WTC11 (cell line): ENCODE results near the gene SEMA4G. TPM values are rescaled to one million over a fixed set of nuclear protein-coding genes. Genes with fewer than 3 reads are reported as not detected.

Experiments
- ATAC-seq: fragments of 200-7000 bp; cut with Tn5 transposase; 2 replicates; pipeline ENCODE4 v1.10.0; 2021; ENCODE audit warnings: mild to moderate bottlenecking, moderate library complexity
- CTCF ChIA-PET: fragments of 300-600 bp; sonication (Branson Sonifier 250); formaldehyde crosslinking; loops from one replicate; lab custom pipeline; 2021; ENCODE audit warnings: antibody characterized with exemption; lab: Charles Lee
- POLR2A ChIA-PET: fragments of 350-600 bp; sonication (Branson Sonifier 250); formaldehyde crosslinking; loops from one replicate; lab custom pipeline; 2021; ENCODE audit warnings: antibody characterized with exemption; lab: Charles Lee
- DNase-seq: peaks from one replicate; pipeline ENCODE4 v3.0.0; 2021; ENCODE audit warnings: low spot score
- H3K27ac Mint-ChIP-seq: 2 replicates; pipeline ENCODE4 v1.8.0; 2021; ENCODE audit warnings: mixed read lengths
- H3K27me3 Mint-ChIP-seq: 2 replicates; pipeline ENCODE4 v1.8.0; 2021; ENCODE audit warnings: low read depth, mild to moderate bottlenecking, moderate library complexity, mixed read lengths
- H3K36me3 Mint-ChIP-seq: 2 replicates; pipeline ENCODE4 v1.8.0; 2021; ENCODE audit warnings: mixed read lengths
- H3K4me1 Mint-ChIP-seq: 2 replicates; pipeline ENCODE4 v1.8.0; 2022; ENCODE audit warnings: mixed read lengths
- H3K4me3 Mint-ChIP-seq: 2 replicates; pipeline ENCODE4 v1.8.0; 2021; ENCODE audit warnings: mild to moderate bottlenecking, moderate library complexity, mixed read lengths
- H3K9me3 Mint-ChIP-seq: 2 replicates; pipeline ENCODE4 v1.8.0; 2021; ENCODE audit warnings: mixed read lengths
- EMX1 ChIP-seq: fragments of 250-450 bp; sonication (Bioruptor Pico); IDR thresholded peaks from 2 replicates; pipeline ENCODE4 v1.8.0; 2021; ENCODE audit warnings: mild to moderate bottlenecking
- JAZF1 ChIP-seq: fragments of 250-450 bp; sonication (Bioruptor Pico); IDR thresholded peaks from 2 replicates; pipeline ENCODE4 v1.9.0; 2021; ENCODE audit warnings: moderate library complexity, mild to moderate bottlenecking, inconsistent platforms
- NR2C2 ChIP-seq: sonication (generic); formaldehyde crosslinking; IDR thresholded peaks from 2 replicates; pipeline ENCODE4 v1.8.0; 2022; ENCODE audit warnings: mild to moderate bottlenecking, missing genetic modification reagents
- PRDM15 ChIP-seq: sonication (generic); formaldehyde crosslinking; IDR thresholded peaks from 2 replicates; pipeline ENCODE4 v1.8.0; 2022; ENCODE audit warnings: missing genetic modification reagents
- USF2 ChIP-seq: sonication (generic); formaldehyde crosslinking; IDR thresholded peaks from 2 replicates; pipeline ENCODE4 v1.8.1; 2023; ENCODE audit warnings: mild to moderate bottlenecking, missing genetic modification reagents, moderate library complexity
- ZNF281 ChIP-seq: sonication (generic); formaldehyde crosslinking; IDR thresholded peaks from 2 replicates; pipeline ENCODE4 v1.8.0; 2023; ENCODE audit warnings: mild to moderate bottlenecking, missing genetic modification reagents
- total RNA-seq: library from RNA; stranded (reverse); gene quantifications from 3 replicates; pipeline ENCODE4 v1.2.3, GENCODE V29; 2021
- TF ChIP-seq, protein P1 (sequence below): sonication (generic); formaldehyde crosslinking; IDR thresholded peaks from 2 replicates; pipeline ENCODE4 v1.8.0; 2022; ENCODE audit warnings: mild to moderate bottlenecking, missing genetic modification reagents
- TF ChIP-seq, protein P2 (sequence below): sonication (generic); formaldehyde crosslinking; IDR thresholded peaks from 2 replicates; pipeline ENCODE4 v1.8.0; 2022; ENCODE audit warnings: mild to moderate bottlenecking, missing genetic modification reagents
- TF ChIP-seq, protein P3 (sequence below): fragments of 200-600 bp; IDR thresholded peaks from 2 replicates; pipeline ENCODE4 v1.8.0; 2022; ENCODE audit warnings: antibody characterized with exemption

The SEMA4G gene
- total RNA-seq, 1 experiment from 2014 or later = 11.8 TPM

DNA sequence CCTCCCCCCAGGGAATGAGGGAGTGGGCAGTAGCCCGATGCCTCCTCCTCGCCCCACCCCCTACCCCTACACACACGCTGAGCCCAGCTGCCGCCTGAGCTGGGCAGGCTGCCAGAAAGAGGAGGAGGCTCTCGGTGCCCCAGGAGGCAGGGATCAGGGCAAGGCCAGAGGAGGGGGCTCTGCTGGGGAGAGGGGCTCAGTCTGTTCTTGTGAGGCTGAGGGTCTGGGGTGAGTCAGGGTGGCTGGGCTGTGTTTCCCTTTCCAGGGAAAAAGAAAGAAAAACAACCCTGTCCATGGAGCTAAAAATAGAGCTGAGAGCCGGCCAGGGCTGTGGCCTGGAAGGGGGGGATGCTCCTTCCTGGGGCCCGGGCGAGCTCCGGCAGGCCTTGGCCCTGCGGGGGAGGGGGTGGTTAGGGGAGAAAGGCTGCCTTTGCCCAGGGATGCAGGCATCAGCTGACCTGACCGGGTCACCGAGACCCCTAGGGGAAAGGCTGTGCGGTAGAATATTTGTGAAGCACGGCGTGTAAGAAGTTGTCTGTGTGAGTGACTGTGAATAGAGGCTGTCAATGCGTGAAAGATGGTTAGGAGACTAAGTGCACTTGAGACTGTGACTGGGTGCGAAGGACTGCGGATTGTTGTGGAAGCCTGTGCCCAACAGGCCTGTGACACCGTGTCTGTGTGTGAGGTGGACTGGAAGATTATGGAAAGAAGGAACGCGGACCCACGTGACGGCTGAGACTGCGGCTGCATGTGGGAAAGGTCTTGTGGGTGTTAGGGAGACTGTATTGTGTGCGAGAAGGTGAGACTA lies 29.1 kb downstream of the SEMA4G start:
- Mint-ChIP-seq H3K4me1 (peaks cover 32% of the 10 kb centered on the region), H3K27ac (peak overlapping the region; percentile 95), H3K9me3 (no peaks in the 10 kb centered on the region), H3K4me3 (peak overlapping the region; percentile 83), H3K36me3 (peaks cover 14% of the 10 kb centered on the region), H3K27me3 (no peaks in the 10 kb centered on the region)
- DNase-seq (peak; percentile 66), ATAC-seq (peak; percentile 17)
- ChIA-PET CTCF (interaction anchor here (0.6 to 13.4 kb wide), 26 partner anchors 11 to 361 kb away, joined by 3 to 277 read pairs (median 5); partner anchors contain the start of genes MRPL43, PDZD7, SEMA4G and SFXN3), POLR2A (interaction anchor here (1.8 to 3.4 kb wide), 2 partner anchors 10 to 16 kb away, joined by 5 to 14 read pairs; no protein-coding TSS in a partner anchor)
- TF ChIP-seq, protein P1, sequence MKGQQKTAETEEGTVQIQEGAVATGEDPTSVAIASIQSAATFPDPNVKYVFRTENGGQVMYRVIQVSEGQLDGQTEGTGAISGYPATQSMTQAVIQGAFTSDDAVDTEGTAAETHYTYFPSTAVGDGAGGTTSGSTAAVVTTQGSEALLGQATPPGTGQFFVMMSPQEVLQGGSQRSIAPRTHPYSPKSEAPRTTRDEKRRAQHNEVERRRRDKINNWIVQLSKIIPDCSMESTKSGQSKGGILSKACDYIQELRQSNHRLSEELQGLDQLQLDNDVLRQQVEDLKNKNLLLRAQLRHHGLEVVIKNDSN (CRISPR knock-in tag) = peak; percentile 4; the same call in 1 of the 2 replicates
- TF ChIP-seq EMX1 (CRISPR knock-in tag) (0 out of 2 replicates have a peak, but pooled peaks have one; percentile 45), JAZF1 (CRISPR knock-in tag) (no peak), NR2C2 (CRISPR knock-in tag) (no peak), PRDM15 (CRISPR knock-in tag) (0 out of 2 replicates have a peak, but pooled peaks have one; percentile 24), ZNF281 (0 out of 2 replicates have a peak, but pooled peaks have one; percentile 15), USF2 (CRISPR knock-in tag) (peak; percentile 63)
- TF ChIP-seq, protein P2, sequence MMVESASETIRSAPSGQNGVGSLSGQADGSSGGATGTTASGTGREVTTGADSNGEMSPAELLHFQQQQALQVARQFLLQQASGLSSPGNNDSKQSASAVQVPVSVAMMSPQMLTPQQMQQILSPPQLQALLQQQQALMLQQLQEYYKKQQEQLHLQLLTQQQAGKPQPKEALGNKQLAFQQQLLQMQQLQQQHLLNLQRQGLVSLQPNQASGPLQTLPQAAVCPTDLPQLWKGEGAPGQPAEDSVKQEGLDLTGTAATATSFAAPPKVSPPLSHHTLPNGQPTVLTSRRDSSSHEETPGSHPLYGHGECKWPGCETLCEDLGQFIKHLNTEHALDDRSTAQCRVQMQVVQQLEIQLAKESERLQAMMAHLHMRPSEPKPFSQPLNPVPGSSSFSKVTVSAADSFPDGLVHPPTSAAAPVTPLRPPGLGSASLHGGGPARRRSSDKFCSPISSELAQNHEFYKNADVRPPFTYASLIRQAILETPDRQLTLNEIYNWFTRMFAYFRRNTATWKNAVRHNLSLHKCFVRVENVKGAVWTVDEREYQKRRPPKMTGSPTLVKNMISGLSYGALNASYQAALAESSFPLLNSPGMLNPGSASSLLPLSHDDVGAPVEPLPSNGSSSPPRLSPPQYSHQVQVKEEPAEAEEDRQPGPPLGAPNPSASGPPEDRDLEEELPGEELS (CRISPR knock-in tag) = 0 out of 2 replicates have a peak, but pooled peaks have one; percentile 29
- TF ChIP-seq, protein P3, sequence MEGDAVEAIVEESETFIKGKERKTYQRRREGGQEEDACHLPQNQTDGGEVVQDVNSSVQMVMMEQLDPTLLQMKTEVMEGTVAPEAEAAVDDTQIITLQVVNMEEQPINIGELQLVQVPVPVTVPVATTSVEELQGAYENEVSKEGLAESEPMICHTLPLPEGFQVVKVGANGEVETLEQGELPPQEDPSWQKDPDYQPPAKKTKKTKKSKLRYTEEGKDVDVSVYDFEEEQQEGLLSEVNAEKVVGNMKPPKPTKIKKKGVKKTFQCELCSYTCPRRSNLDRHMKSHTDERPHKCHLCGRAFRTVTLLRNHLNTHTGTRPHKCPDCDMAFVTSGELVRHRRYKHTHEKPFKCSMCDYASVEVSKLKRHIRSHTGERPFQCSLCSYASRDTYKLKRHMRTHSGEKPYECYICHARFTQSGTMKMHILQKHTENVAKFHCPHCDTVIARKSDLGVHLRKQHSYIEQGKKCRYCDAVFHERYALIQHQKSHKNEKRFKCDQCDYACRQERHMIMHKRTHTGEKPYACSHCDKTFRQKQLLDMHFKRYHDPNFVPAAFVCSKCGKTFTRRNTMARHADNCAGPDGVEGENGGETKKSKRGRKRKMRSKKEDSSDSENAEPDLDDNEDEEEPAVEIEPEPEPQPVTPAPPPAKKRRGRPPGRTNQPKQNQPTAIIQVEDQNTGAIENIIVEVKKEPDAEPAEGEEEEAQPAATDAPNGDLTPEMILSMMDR = no peak
